GM19463 (cell line): ENCODE data around the gene CFAP46.

Experiments
- ATAC-seq: cut with Tn5 transposase; IDR thresholded peaks from one replicate; pipeline ENCODE4 v1.9.1; 2021; ENCODE audit warnings: mild to moderate bottlenecking, moderate library complexity; ENCODE audit not compliant: unreplicated experiment

Gene CFAP46

GRCh38 chr10:132946806-132947546, 4.6 kb upstream of the CFAP46 start:
- no peak for ATAC-seq

GRCh38 chr10:132946311-132946710, 3.9 kb upstream of the CFAP46 start:
- no peak for ATAC-seq

- no peak for ATAC-seq
Measured at GRCh38 chr10:132945894-132946255, 3.5 kb upstream of the CFAP46 start.

- no peak for ATAC-seq
Measured at GRCh38 chr10:132945125-132945893, 2.9 kb upstream of the CFAP46 start.

GRCh38 chr10:132944510-132944909, 2.1 kb upstream of the CFAP46 start:
- no peak for ATAC-seq

- no peak for ATAC-seq
Measured at GRCh38 chr10:132943791-132944404, 1.5 kb upstream of the CFAP46 start.

- ATAC-seq, result no peak
Measured at GRCh38 chr10:132943058-132943790, 854 bp upstream of the CFAP46 start.

GRCh38 chr10:132941640-132942051, 724 bp downstream of the CFAP46 start:
- ATAC-seq, result no peak

- ATAC-seq, result peak; percentile 14
Measured at GRCh38 chr10:132940791-132941465, 1.4 kb downstream of the CFAP46 start.

GRCh38 chr10:132939957-132940790, 2.2 kb downstream of the CFAP46 start:
- peak; percentile 73 for ATAC-seq

- ATAC-seq, result no peak
Measured at GRCh38 chr10:132939378-132939955, 2.9 kb downstream of the CFAP46 start.

- no peak for ATAC-seq
Measured at GRCh38 chr10:132938472-132939339, 3.7 kb downstream of the CFAP46 start.

GRCh38 chr10:132937861-132938260, 4.5 kb downstream of the CFAP46 start:
- no peak for ATAC-seq

GRCh38 chr10:132934953-132935352, 7.4 kb downstream of the CFAP46 start:
- no peak for ATAC-seq

GRCh38 chr10:132933308-132934042, 8.9 kb downstream of the CFAP46 start:
- no peak for ATAC-seq

- no peak for ATAC-seq
Measured at GRCh38 chr10:132932461-132933307, 9.7 kb downstream of the CFAP46 start.
